ENCODE results near the gene OR10K1.
"Not testable (repeated sequence)": the region's sequence is repeated elsewhere in the genome, so short reads cannot be mapped to it uniquely, and the experiment has no call there.

The OR10K1 gene

GRCh38 chr1:158461534-158461933 is at the start of gene OR10K1:
TSS of gene OR10K1 (plus strand) at chr1:158461834. CDS start at chr1:158465562, 3,728 bp downstream.
- DNase-seq: no peak

GRCh38 chr1:158414651-158415345 is 46.8 kb upstream of the OR10K1 start:
- DNase-seq: no peak

- no peak for DNase-seq
Measured at GRCh38 chr1:158417586-158417985, 44.0 kb upstream of the OR10K1 start.

- DNase-seq: no peak
Measured at GRCh38 chr1:158422212-158422611, 39.4 kb upstream of the OR10K1 start.

- no peak for DNase-seq
Measured at GRCh38 chr1:158425027-158425426, 36.6 kb upstream of the OR10K1 start.

- no peak for DNase-seq
Measured at GRCh38 chr1:158426137-158426536, 35.5 kb upstream of the OR10K1 start, which contains the start of gene OR10K2. TSS of gene OR10K2 (minus strand) at chr1:158426237. CDS start at chr1:158420866, 5,371 bp downstream.

- not testable (repeated sequence) for DNase-seq
Measured at GRCh38 chr1:158430163-158430562, 31.5 kb upstream of the OR10K1 start.

- no peak for DNase-seq
Measured at GRCh38 chr1:158434741-158435140, 26.9 kb upstream of the OR10K1 start.

- DNase-seq: no peak
Measured at GRCh38 chr1:158445376-158445775, 16.3 kb upstream of the OR10K1 start.

GRCh38 chr1:158454537-158454936 is 7.1 kb upstream of the OR10K1 start:
- no peak for DNase-seq

- no peak for DNase-seq
Measured at GRCh38 chr1:158457246-158457645, 4.4 kb upstream of the OR10K1 start.

GRCh38 chr1:158458263-158458662 is 3.4 kb upstream of the OR10K1 start:
- no peak for DNase-seq

- DNase-seq: no peak
Measured at GRCh38 chr1:158471920-158472319, 10.3 kb downstream of the OR10K1 start, which contains the start of gene OR10R2. TSS of gene OR10R2 (plus strand) at chr1:158472220. CDS start at chr1:158472326, 106 bp downstream.

GRCh38 chr1:158485455-158485854 is 23.8 kb downstream of the OR10K1 start:
- no peak for DNase-seq

- DNase-seq: no peak
Measured at GRCh38 chr1:158491316-158491715, 29.7 kb downstream of the OR10K1 start.

- no peak for DNase-seq
Measured at GRCh38 chr1:158493054-158493453, 31.4 kb downstream of the OR10K1 start.

GRCh38 chr1:158494796-158495195 is 33.2 kb downstream of the OR10K1 start:
- DNase-seq: no peak

GRCh38 chr1:158496374-158496773 is 34.7 kb downstream of the OR10K1 start:
- DNase-seq: no peak

GRCh38 chr1:158506369-158506987 is 44.8 kb downstream of the OR10K1 start:
- DNase-seq: peak; percentile 65

- no peak for DNase-seq
Measured at GRCh38 chr1:158507511-158507910, 45.9 kb downstream of the OR10K1 start.

- DNase-seq: no peak
Measured at GRCh38 chr1:158509471-158510156, 48.0 kb downstream of the OR10K1 start.

GRCh38 chr1:158516966-158517365 is 55.3 kb downstream of the OR10K1 start:
- no peak for DNase-seq

Data from stimulated activated CD8-positive, alpha-beta memory T cell treated with anti-CD3 and anti-CD28 coated beads, Interleukin-4, amount 100 ng/mL, for 48 hours (primary cell).